Upper lobe of left lung (tissue), 4 donors: ENCODE results near the gene GAPDHS.

Experiments
- POLR2A ChIP-seq, 4 donors: fragments of 450-650 bp; IDR thresholded peaks; one replicate each; pipeline ENCODE4 v1.5.1; 2016 to 2017; ENCODE audit warnings: antibody characterized with exemption in 4 of 4, mild to moderate bottlenecking in 2 of 4
- TF ChIP-seq, protein P1 (sequence below), 6 experiments: fragments of 450-650 bp in 4 of 6; fragments of 200-600 bp in 2 of 6; sonication (generic) in 2 of 6; IDR thresholded peaks; one replicate each; pipeline ENCODE4 v1.5.1; 2016 to 2019; ENCODE audit warnings: antibody characterized with exemption in 6 of 6

DNA sequence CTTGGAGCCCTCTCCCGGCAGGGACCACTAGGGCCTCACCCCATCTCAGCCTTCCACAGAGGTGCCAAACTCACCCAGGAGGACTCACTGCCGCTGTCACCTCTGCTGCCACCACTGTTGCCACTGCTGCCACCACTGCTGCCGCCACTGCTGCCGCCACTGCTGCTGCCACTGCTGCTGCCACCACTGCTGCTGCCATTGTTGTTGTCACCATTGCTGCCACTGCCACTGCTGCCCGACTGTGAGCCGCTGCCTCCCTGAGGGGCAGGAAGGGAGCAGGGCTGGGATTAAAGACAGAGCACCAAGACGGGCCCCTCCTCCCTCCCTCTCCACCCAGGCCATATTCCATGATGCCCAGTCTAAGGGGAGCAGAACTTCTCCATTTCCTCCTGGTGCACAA lies 21.9 kb upstream of the GAPDHS start:
- TF ChIP-seq POLR2A (IDR thresholded peaks at IDR 0.05), result no peak
- TF ChIP-seq, protein P1, sequence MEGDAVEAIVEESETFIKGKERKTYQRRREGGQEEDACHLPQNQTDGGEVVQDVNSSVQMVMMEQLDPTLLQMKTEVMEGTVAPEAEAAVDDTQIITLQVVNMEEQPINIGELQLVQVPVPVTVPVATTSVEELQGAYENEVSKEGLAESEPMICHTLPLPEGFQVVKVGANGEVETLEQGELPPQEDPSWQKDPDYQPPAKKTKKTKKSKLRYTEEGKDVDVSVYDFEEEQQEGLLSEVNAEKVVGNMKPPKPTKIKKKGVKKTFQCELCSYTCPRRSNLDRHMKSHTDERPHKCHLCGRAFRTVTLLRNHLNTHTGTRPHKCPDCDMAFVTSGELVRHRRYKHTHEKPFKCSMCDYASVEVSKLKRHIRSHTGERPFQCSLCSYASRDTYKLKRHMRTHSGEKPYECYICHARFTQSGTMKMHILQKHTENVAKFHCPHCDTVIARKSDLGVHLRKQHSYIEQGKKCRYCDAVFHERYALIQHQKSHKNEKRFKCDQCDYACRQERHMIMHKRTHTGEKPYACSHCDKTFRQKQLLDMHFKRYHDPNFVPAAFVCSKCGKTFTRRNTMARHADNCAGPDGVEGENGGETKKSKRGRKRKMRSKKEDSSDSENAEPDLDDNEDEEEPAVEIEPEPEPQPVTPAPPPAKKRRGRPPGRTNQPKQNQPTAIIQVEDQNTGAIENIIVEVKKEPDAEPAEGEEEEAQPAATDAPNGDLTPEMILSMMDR (IDR thresholded peaks at IDR 0.05), result no peak
